Amniotic stem cell (primary cell): ENCODE measurements around the gene ATP6V0C.
A peak's percentile ranks its signal among the peaks of the same experiment; 100 is the strongest.
"Not testable (repeated sequence)": the region's sequence is repeated elsewhere in the genome, so short reads cannot be mapped to it uniquely, and the experiment has no call there.

ENCODE experiments used
- DNase-seq: peaks from one replicate; lab custom pipeline; 2025; lab: John Stamatoyannopoulos, UW

ATP6V0C gene

GRCh38 chr16:2529061-2529931 is 15.5 kb downstream of the ATP6V0C start:
- DNase-seq, result no peak

GRCh38 chr16:2529961-2530628 is 16.3 kb downstream of the ATP6V0C start:
- no peak for DNase-seq

GRCh38 chr16:2530629-2531318 is 17.0 kb downstream of the ATP6V0C start:
- no peak for DNase-seq

GRCh38 chr16:2531371-2531695 is 17.6 kb downstream of the ATP6V0C start, which contains the start of gene CEMP1:
Gene CEMP1 (minus strand): TSS chr16:2531408. CDS start chr16:2531073, 335 bp downstream.
- no peak for DNase-seq

- DNase-seq, result peak; percentile 94
These were observed 18.1 kb downstream of the ATP6V0C start for GRCh38 chr16:2531696-2532493.

GRCh38 chr16:2532494-2533141 is 18.9 kb downstream of the ATP6V0C start:
- DNase-seq, result no peak

- not testable (repeated sequence) for DNase-seq
These were observed 19.5 kb downstream of the ATP6V0C start for GRCh38 chr16:2533142-2533755.

- DNase-seq, result no peak
These were observed 20.2 kb downstream of the ATP6V0C start for GRCh38 chr16:2533912-2534311.

- DNase-seq, result not testable (repeated sequence)
These were observed 20.6 kb downstream of the ATP6V0C start for GRCh38 chr16:2534335-2534734.

- no peak for DNase-seq
These were observed 21.9 kb downstream of the ATP6V0C start for GRCh38 chr16:2535625-2536013.

GRCh38 chr16:2537451-2538379 is 24.0 kb downstream of the ATP6V0C start, which contains the start of gene PDPK1:
Gene PDPK1 (plus strand): TSS chr16:2538021. CDS start chr16:2538113, 92 bp downstream.
- peak; percentile 85 for DNase-seq

GRCh38 chr16:2539192-2539844 is 25.6 kb downstream of the ATP6V0C start:
- DNase-seq, result not testable (repeated sequence)

- DNase-seq, result not testable (repeated sequence)
These were observed 26.2 kb downstream of the ATP6V0C start for GRCh38 chr16:2539845-2540458.

- not testable (repeated sequence) for DNase-seq
These were observed 27.2 kb downstream of the ATP6V0C start for GRCh38 chr16:2540912-2541311.

GRCh38 chr16:2541409-2541808 is 27.7 kb downstream of the ATP6V0C start:
- not testable (repeated sequence) for DNase-seq

- DNase-seq, result not testable (repeated sequence)
These were observed 30.0 kb downstream of the ATP6V0C start for GRCh38 chr16:2543771-2544170.

- DNase-seq, result not testable (repeated sequence)
These were observed 36.6 kb downstream of the ATP6V0C start for GRCh38 chr16:2550283-2550878.

GRCh38 chr16:2551420-2551889 is 37.7 kb downstream of the ATP6V0C start:
- not testable (repeated sequence) for DNase-seq
